ENCODE results near the gene ANKRD13D.

Gene ANKRD13D

DNA sequence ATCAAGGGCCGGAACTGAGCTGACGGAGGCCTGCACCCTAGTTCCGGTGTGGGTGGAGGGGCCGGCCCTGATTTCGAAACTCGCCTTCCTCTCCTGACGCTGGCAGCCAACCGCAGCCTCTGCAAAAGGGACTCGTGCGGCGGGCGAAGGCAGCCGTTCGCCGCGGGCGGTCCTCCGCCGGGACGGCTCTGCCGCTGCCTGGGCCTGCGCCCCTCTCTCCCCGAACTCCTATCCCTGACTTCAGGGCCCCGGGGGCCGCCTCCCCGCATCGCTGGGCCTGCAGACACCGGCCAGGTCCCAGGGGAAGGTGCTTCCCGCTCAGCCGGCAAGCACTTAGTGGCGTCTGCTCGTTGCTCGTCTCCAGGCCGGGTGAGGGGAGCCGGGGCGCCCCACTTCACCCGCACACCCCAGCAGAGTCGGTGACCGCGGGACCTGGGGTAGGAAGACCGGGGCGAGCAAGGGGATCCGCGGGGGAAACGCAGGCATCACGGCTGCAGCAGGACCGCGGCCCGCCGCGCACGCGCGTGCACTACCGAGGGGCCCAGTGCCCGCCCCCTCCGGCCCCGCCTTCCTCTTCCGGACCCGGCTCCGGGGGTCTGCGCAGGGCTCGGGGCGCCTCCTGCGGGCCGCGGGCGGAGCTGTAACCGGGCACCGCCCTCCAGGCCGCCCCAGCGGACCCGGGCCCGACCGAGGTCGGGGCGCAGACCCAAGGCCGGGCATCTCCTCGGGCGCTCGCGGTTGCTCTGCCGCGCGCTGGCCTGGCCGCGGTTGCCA, 464 bp upstream of the ANKRD13D start:
- peak; percentile 89 for DNase-seq

DNA sequence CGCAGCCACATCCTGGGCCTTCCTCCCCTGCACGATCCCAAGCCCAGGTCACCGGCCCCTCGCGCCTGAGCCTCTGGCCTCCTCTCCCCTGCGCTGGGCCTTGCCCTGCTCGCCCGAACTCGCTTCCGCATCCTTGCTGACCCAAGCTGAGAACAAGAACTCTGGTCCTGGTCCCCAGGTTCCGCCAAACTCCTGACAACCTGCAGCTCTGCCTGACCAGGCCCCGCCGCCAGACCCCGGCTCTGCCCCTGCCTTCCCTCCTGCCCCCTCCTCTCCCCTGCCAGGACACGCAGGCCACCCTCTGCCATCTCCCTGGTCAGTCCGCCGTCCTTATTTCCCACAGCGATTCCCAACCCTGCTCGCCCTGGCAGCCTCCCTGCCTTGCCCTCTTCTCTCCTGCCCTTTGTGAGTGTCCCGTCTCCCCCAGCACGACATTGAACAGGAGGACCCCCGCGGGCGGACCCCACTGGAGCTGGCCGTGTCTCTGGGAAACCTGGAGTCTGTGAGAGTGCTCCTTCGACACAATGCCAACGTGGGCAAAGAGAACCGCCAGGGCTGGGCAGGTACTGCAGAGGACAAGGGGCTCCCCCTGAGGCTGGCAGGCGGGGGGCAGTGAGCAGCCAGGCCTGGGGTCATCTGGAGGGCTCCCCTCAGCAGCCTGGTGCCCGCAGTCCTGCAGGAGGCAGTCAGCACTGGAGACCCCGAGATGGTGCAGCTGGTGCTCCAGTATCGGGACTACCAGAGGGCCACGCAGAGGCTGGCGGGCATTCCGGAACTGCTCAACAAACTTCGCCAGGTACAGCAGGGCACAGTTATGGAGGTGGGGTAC, 762 bp downstream of the ANKRD13D start:
- no peak for DNase-seq

DNA sequence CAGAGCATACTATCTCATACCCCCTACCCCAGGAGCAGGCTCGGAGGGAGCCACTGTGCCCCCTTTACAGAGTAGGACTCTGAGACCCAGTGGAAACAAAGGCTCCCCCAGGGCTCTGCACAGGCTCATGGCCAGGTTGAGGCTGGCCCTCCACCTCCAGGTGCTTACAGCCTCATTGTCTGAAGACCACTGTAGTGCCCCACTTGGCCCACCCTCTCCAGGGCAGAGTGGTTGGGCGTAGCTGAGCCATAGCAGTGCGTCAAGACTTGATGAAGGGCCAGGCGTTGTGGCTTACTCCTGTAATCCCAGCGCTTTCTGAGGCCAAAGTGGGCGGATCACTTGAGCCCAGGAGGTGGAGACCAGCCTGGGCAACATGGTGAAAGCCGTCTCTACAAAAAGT, 1.7 kb downstream of the ANKRD13D start:
- no peak for DNase-seq

DNA sequence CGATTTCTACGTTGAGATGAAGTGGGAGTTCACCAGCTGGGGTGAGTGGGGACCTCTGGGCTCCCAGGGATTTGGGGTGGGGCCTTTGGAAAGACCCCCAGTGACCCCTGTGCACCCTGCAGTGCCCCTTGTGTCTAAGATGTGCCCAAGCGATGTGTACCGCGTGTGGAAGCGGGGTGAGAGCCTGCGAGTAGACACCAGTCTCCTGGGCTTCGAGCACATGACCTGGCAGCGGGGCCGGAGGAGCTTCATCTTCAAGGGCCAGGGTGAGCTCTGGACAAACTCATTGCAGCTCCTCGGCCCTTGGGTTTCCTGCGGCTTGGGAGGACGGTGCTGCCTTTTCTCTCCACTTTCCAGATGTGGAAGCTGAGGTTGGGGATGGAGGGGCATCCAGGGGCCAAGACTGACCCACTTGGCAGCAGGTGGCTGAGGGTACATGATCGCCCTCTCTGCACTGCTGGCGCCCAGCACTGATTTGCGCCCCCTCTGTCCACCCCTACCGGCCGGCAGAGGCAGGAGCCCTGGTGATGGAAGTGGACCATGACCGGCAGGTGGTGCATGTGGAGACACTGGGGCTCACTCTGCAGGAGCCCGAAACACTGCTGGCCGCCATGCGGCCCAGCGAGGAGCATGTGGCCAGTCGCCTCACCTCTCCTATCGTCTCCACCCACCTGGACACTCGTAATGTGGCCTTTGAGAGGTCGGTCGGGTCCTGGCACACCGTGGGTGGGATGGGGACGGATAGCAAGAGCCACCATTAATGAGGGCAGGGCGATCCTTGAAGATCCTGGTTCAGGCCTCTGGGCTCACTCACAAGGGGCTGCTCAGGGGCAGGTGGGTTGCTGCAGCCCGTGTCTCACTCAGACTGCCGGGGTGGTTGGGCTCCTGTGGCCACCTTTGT, 2.6 kb downstream of the ANKRD13D start:
- DNase-seq = no peak

DNA sequence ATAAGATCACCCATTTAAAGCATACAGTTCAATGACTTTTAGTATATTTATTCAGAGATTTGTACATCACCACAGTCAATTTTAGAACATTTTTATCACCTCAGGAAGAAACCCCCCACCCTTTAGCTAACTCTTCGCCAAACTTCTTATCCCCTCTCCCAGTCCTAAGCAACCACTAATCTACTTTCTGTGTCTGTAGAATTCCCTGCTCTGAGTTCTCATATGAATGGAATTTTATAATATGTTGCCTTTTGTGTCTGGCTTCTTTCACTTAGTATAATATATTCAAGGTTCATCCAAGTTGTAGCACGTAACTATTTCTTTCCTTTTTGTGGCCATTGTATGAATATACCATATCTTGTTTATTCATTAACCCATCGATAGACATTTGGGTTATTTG, 3.6 kb downstream of the ANKRD13D start:
- DNase-seq = no peak

DNA sequence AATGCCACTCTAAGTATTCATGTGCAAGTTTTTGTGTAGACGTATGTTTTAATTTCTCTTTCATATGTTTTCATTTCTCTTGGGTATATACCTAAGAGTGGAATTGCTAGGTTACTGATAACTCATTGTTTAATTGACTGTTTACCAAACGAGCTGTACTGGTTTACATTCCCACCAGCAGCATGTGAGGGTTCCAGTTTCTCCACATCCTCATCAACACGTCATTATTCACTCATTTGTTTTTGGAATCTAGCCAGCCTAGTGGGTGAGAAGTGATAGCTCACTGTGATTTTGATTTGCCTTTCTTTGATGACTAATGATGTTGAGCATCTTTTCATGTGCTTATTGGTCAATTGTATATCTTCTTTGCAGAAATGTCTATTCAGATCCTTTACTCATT, 4.0 kb downstream of the ANKRD13D start:
- DNase-seq = peak; percentile 39

DNA sequence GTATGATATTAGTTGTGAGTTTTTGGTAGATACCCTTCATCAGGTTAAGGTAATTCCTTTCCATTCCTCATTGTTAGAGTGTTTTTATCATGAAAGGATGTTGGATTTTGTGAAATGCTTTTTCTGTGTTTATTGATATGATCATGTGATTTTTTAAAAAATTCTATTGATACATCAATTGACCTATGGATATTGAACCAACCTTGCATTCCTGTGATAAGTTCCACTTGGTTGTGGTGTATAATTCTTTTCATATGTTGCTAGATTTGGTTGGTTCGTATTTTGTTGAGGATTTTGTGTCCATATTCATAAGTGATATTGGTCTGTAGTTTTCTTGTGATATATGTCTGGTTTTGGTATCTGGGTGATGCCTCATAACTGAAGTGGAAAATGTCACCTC, 6.7 kb downstream of the ANKRD13D start:
- DNase-seq = no peak

DNA sequence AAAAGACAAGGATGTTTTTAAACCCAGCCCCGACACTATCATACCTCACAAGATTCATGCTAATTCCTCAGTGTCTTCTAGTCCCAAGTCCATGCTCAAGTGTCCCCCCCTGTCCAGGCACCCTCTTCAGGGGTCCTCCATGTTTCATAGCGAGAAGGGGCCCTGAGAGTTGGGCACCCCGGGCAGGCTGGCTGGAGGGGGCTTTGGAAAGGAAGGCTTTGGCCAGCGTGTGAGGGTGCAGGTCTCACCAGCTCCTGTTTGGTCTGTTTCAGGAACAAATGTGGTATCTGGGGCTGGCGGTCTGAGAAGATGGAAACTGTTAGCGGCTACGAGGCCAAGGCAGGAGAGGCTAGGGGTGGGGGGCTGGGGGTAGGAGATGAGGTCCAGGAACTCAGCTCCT, 9.7 kb downstream of the ANKRD13D start:
- no peak for DNase-seq

DNA sequence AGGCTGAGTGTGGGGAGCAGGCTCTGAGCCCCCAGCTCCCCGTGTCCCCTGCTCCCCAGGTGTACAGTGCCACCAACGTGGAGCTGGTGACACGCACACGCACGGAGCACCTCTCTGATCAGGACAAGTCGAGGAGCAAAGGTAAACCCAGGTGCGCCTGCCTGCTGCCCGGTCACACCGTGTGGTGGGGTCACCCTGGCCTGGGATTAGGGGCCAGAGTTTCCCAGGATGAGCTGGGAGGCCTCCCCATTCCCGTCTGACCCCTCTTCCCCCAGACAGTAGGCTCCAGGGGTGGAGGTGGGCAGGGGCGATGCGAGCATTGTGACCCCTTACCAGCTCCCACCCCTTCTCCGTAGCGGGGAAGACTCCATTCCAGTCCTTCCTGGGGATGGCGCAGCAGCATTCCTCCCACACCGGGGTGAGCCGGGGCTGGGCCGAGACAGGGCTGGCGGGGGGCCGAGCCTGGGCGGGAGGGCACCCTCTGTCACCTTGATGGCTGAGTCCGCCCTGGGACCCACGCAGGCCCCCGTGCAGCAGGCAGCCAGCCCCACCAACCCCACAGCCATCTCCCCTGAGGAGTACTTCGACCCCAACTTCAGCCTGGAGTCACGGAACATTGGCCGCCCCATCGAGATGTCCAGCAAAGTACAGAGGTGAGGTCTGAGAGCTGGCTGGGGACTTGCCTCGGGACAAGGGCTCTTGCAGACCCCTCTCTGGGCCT, 10.5 kb downstream of the ANKRD13D start:
- no peak for DNase-seq

DNA sequence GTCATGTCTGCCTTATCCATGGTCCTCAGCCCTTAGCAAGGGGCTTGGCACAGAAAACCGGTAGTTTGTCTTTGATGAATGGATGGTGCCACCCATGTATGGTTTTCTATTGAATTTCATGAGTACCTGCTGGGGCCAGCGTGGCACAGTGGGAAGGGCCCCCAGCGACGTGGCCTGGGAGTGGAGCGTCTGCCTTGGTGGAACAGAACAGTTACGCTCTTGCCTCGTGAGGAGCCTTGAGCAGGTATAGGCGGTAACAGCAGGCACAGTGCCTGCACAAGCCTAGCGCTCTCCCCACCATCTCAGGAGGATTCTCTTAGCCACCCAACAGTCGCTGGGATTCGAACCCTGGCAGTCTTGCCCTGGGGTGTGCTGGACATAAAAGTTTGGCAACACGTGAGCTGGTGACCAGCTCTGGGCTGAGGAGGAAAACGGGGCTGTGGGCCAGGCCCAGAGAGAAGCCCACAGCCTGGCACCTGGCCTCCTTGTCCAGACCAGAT, 11.2 kb downstream of the ANKRD13D start:
- no peak for DNase-seq

DNA sequence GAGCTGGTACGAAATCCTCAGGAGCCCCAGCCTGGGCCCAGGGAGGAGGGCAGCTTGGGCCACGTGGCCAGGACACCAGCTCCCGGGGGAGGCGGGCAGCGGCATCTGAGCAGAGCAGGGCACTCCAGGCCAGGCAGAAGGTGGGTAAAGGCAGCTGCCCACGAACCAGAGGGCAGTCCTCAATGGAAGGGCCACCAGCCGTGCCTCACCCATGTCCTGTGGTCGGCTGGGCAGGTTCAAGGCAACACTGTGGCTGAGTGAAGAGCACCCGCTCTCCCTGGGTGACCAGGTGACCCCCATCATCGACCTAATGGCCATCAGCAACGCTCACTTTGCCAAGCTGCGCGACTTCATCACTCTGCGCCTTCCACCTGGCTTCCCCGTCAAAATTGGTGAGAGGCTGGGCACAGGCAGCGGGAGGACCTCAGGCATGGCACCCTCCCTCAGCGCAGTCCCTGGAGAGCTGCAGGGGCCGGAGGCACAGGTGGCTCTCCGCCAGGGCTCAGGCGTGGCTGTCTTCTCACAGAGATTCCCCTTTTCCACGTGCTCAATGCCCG, 11.7 kb downstream of the ANKRD13D start:
- no peak for DNase-seq

DNA sequence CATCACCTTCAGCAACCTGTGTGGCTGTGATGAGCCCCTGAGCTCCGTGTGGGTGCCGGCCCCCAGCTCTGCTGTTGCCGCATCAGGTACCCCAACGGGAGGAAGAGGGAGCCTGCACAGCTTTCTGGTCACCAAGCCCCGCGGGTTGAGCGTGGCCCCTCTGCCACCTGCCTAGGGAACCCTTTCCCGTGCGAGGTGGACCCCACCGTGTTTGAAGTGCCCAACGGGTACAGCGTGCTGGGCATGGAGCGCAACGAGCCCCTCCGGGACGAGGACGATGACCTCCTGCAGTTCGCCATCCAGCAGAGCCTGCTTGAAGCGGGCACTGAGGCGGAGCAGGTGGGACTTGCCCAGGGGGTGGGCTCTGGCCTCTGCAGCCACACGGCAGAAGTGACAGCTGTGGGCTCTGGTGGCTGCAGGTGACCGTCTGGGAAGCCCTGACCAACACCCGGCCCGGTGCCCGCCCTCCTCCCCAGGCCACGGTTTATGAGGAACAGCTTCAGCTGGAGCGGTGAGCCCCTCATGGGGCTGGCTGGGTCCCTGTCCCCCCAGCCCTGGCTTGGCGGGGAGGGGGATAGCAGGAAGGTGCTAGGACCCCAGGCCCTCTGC, 12.3 kb downstream of the ANKRD13D start:
- no peak for DNase-seq

DNA sequence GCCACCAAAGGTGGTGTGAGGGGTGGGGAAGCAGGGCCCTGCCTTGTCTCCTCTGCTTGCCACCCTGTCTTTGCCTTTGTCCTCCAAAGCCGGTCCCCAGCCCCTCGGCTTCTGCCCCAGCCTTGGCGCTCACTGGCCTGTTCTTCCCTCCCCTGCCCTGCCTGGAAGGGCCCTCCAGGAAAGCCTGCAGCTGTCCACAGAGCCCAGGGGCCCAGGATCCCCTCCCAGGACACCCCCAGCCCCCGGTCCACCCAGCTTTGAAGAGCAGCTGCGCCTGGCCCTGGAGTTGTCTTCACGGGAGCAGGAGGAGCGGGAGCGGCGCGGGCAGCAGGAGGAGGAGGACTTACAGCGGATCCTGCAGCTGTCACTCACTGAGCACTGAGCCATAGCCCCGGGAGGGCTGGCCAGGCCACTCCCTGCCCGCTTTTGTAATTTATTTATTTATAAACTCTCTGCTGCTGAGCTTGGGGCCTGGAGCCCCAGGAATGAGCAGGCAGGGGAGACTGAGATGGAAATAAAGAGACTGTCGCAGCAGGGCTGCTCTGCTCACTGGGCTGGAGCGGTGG, 12.9 kb downstream of the ANKRD13D start:
- DNase-seq = no peak

DNA sequence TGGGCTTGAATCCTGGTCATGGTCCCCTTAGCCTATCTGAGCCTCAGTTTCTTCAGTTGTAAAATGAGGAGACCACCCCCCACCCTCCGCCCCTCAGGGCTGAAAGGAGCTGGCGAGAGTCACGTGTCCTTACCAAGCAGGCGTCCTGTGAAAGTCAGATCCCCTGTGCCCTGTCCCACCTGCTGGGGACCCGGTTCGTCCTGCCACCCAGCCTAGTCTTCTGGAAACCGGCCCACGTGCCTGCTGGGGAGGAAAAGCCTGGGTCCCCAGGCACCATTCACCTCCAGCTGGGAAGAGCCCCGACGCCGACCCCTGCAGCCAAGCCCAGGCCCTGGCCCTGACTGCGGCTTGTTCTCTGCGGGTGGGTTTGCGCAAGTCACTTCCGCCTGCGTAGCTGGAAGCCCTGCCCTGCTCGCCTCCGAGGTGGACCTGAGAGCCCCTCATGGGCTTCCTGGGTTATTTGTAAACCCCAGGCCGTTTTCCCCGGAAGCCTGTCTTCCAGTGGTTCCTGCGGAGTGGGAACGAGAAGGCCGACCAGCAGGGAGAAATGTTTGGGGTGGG, 13.5 kb downstream of the ANKRD13D start:
- no peak for DNase-seq

DNA sequence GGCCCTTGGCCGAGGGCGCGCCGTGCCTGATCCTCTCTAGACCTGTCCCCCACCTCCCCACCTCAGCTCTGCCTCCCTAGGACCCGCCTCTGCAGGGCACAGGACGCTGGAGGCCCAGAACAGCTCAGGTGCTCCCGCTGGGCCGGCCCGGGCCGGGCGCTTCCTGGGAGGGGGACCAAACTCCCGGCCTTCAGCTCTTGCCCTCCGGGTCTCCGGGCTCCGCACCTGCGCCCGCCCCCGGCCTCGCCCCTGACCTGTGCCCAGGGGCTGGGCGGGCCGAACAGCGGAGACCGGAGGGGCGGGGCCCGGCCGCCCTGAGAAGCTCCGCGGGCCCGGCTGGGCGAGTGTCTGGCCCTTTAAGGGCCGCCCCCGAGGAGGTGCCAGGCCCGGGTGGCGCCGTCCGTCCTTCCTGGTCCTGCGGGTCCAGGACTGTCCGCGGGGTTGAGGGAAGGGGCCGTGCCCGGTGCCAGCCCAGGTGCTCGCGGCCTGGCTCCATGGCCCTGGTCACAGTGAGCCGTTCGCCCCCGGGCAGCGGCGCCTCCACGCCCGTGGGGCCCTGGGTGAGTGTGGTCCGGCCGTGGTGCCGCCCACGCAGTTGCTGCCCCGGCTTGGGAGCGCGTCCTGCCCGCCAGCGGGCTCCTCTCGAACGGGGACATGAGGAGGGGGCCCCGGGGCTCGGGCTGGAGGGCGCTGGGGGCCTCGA, 14.2 kb downstream of the ANKRD13D start, which contains the start of gene SSH3:
SSH3 (plus strand) TSS at position 399 of the 703 bp plus-strand sequence; CDS start at position 495, 96 bp downstream.
- peak; percentile 30 for DNase-seq

DNA sequence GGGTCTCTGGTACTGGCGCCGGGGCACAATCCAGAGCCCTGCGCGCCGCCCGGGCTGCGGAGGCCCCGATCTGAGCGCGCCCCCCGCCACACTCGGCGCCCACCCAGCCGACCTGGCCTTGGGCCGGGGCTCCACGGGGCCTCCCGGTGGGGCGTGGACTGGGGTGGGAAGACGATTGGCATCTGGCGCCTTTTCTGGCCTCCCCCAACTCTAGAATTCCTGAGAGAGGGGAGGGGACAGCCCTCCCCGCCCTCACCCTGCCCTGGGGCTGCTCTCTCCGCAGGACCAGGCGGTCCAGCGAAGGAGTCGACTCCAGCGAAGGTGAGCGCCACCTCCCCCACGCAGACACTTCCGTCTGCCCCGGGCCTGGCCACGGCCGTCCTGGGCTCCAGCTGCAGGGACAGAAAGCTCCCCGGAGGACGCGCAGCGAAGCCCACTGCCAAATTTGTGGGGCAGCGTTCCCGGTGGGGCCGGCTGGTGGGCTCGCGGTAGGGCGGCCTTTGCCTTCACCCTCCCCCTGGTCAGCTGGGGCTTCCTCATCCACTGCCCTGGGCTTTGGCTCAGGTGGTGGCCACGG, 14.8 kb downstream of the ANKRD13D start:
- DNase-seq = no peak

DNA sequence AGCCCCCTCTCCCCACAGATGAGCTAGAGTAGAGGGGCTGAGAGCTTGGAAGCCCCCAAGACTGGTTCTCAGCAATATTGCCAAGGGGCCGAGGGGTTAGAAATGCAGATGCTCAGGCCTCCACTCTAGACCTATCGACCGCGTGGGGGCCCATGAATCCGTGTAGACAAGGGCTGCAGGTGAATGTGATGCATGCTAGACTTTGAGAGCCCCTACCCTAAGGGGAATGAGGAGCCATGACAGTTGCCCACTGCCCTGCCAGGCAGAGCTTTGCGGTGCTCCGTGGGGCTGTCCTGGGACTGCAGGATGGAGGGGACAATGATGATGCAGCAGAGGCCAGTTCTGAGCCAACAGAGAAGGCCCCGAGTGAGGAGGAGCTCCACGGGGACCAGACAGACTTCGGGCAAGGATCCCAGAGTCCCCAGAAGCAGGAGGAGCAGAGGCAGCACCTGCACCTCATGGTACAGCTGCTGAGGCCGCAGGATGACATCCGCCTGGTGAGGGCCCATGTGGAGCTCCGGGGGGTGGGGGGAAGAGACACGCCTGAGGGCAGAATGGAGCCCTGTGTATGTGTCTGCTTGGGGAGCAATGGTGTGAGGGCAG, 15.5 kb downstream of the ANKRD13D start:
- no peak for DNase-seq

DNA sequence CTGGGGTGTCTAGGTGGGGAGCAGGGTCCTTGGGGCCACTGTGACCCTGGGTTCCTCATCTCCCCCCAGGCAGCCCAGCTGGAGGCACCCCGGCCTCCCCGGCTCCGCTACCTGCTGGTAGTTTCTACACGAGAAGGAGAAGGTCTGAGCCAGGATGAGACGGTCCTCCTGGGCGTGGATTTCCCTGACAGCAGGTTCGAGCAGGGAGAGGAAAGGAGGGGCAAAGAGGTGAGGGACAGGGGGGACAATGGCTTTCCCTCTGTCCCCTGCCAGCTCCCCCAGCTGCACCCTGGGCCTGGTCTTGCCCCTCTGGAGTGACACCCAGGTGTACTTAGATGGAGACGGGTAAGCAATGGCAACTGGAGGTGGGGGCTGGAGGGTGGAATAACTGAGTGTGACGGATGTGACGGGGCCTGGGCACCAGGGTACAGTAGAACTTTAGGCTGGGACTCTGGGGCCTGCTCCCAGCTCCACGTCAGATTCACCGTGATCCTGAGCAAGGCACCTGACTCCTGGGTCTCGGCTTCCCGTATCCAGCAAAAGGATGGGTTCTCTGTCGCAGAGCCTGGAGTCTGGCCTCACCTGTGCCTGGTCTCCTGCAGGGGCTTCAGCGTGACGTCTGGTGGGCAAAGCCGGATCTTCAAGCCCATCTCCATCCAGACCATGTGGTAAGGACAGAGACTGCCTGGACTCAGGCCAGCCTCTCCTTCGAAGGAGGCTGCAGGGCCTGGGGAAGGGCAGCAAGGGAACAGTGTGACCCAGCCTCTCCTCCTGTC, 17.9 kb downstream of the ANKRD13D start:
- no peak for DNase-seq
